ENCODE measurements around the gene LEPROT.

GRCh38 chr1:65388908-65389695 is 31.4 kb upstream of the LEPROT start:
- TF ChIP-seq SP1 (IDR thresholded peaks at IDR 0.05) (no peak), CTCF (IDR thresholded peaks at IDR 0.05; ENCODE audit: low read depth, low read length, missing input control) (no peak), RAD21 (IDR thresholded peaks at IDR 0.05) (no peak), GABPA (IDR thresholded peaks at IDR 0.05 in 1 of 2, conservative IDR thresholded peaks at IDR 0.05 in 1 of 2) (no peak), MAX (IDR thresholded peaks at IDR 0.05) (no peak), REST (IDR thresholded peaks at IDR 0.05) (no peak), ZBTB33 (IDR thresholded peaks at IDR 0.05) (no peak), JUND (IDR thresholded peaks at IDR 0.05) (no peak), HNF4A (conservative IDR thresholded peaks at IDR 0.05) (no peak), ATF3 (IDR thresholded peaks at IDR 0.05) (no peak)

All from liver (tissue), 3 donors.